Thyroid gland (tissue), 4 donors: ENCODE measurements around the gene PRKAR2B. TPM values are rescaled to one million over a fixed set of nuclear protein-coding genes. Genes with fewer than 3 reads are reported as not detected.
"Not testable (repeated sequence)": the region's sequence is repeated elsewhere in the genome, so short reads cannot be mapped to it uniquely, and the experiment has no call there.

Experiments
- DNase-seq, 2 donors: peaks; one replicate each; pipeline ENCODE4 v3.0.0-alpha.2; 2019
- H3K27ac ChIP-seq, 3 donors: fragments of 200-600 bp; sonication (generic); 1 replicate in 2 of 3; 2 replicates in 1 of 3; pipeline ENCODE4 v1.5.1; 2016 to 2019; ENCODE audit warnings: mild to moderate bottlenecking in 1 of 3, moderate library complexity in 1 of 3
- H3K27me3 ChIP-seq: fragments of 200-600 bp; sonication (generic); one replicate; pipeline ENCODE4 v1.5.1; 2019
- H3K36me3 ChIP-seq, 2 donors: fragments of 200-600 bp; sonication (generic); one replicate each; pipeline ENCODE4 v1.5.1; 2016 to 2019
- H3K4me1 ChIP-seq, 2 donors: fragments of 200-600 bp; sonication (generic); one replicate each; pipeline ENCODE4 v1.5.1; 2017 to 2019
- H3K4me3 ChIP-seq, 3 donors: fragments of 200-600 bp; sonication (generic); replicated peaks in 1 of 3; 1 replicate in 2 of 3; 2 replicates in 1 of 3; pipeline ENCODE4 v1.5.1; 2016; ENCODE audit warnings: mild to moderate bottlenecking in 1 of 3
- H3K9me3 ChIP-seq: fragments of 200-600 bp; sonication (generic); one replicate; pipeline ENCODE4 v1.5.1; 2017
- CTCF ChIP-seq, 6 experiments: fragments of 200-600 bp in 3 of 6; fragments of 450-650 bp in 3 of 6; sonication (generic) in 3 of 6; IDR thresholded peaks; one replicate each; pipeline ENCODE4 v1.5.1; 2016 to 2019; ENCODE audit warnings: antibody characterized with exemption in 6 of 6, mild to moderate bottlenecking in 2 of 6, inconsistent platforms in 1 of 6, moderate library complexity in 1 of 6
- POLR2A ChIP-seq, 2 donors: fragments of 450-650 bp; IDR thresholded peaks; one replicate each; pipeline ENCODE4 v1.6.1; 2017; ENCODE audit warnings: antibody characterized with exemption in 2 of 2, mild to moderate bottlenecking in 2 of 2, moderate library complexity in 1 of 2
- WGBS, 2 donors: methylation state at CpG; one replicate each; pipeline ENCODE4 v1.1.5; 2017; 5-methylcytosine and 5-hydroxymethylcytosine counted together
- intact Hi-C: fragments of 100-400 bp; cut with DNase I; formaldehyde crosslinking; loops from one replicate; pipeline ENCODE4 v1.15.1; 2023
- total RNA-seq, 4 donors: library from RNA; depleted of rRNA; stranded (reverse); fragments of >200 nt; gene quantifications; one replicate each; pipeline ENCODE4 v1.2.3, GENCODE V29; 2016

PRKAR2B gene
- total RNA-seq, 4 donors from 2014 or later, result 5.1 to 9.0 (median 6.5) TPM

GRCh38 chr7:107039199-107039900 lies 5.2 kb upstream of the PRKAR2B start:
- Histone ChIP-seq H3K4me1 (no peaks in the 10 kb centered on the region), H3K36me3 (no peaks in the 10 kb centered on the region), H3K27me3 (no peaks in the 10 kb centered on the region), H3K9me3 (no peaks in the 10 kb centered on the region), H3K27ac (no peak overlapping the region), H3K4me3 (no peak overlapping the region)
- WGBS, 2 donors, result 84 to 93% methylated on average over 2 of the region's 2 CpGs
- TF ChIP-seq CTCF (IDR thresholded peaks at IDR 0.05) (no peak), POLR2A (IDR thresholded peaks at IDR 0.05) (no peak)
- no peak for DNase-seq
- intact Hi-C loops, result no loop called here

- intact Hi-C loops, result no loop called here
Measured at GRCh38 chr7:107041097-107041496, 3.4 kb upstream of the PRKAR2B start.

GRCh38 chr7:107041764-107042163 lies 2.7 kb upstream of the PRKAR2B start:
- H3K4me3 ChIP-seq, H3K27me3 ChIP-seq, DNase-seq, H3K36me3 ChIP-seq, H3K27ac ChIP-seq, intact Hi-C loops, H3K4me1 ChIP-seq, H3K9me3 ChIP-seq: not testable (repeated sequence)
- 89 to 96% methylated on average over 4 of the region's 4 CpGs for WGBS, 2 donors

More at GRCh38 chr7:107041097-107041496, 3.4 kb upstream of the PRKAR2B start:
- TF ChIP-seq CTCF (IDR thresholded peaks at IDR 0.05), result no peak
- TF ChIP-seq POLR2A (IDR thresholded peaks at IDR 0.05), result no peak
- H3K4me1 ChIP-seq, result peaks cover 0 to 7% of the 10 kb centered on the region in 2 donors
- H3K27me3 ChIP-seq, result no peaks in the 10 kb centered on the region
- H3K4me3 ChIP-seq, result no peak overlapping the region
- WGBS, 2 donors, result 91 to 98% methylated on average over 2 of the region's 2 CpGs
- no peaks in the 10 kb centered on the region for H3K9me3 ChIP-seq
- no peak for DNase-seq
- H3K36me3 ChIP-seq, result no peaks in the 10 kb centered on the region
- H3K27ac ChIP-seq, result no peak overlapping the region

- intact Hi-C loops, result not testable (repeated sequence)
Measured at GRCh38 chr7:107042326-107042910, 2.1 kb upstream of the PRKAR2B start.

GRCh38 chr7:107043491-107043890 lies 1.0 kb upstream of the PRKAR2B start:
- intact Hi-C loops, result no loop called here
- Histone ChIP-seq H3K9me3 (no peaks in the 10 kb centered on the region), H3K4me3 (no peak overlapping the region), H3K4me1 (peaks cover 0 to 7% of the 10 kb centered on the region in 2 donors), H3K27me3 (no peaks in the 10 kb centered on the region), H3K36me3 (no peaks in the 10 kb centered on the region), H3K27ac (no peak overlapping the region)
- no peak for DNase-seq
- WGBS, 2 donors, result 74 to 77% methylated on average over 4 of the region's 4 CpGs
- TF ChIP-seq POLR2A (IDR thresholded peaks at IDR 0.05) (no peak), CTCF (IDR thresholded peaks at IDR 0.05) (no peak)

More at GRCh38 chr7:107042326-107042910, 2.1 kb upstream of the PRKAR2B start:
- not testable (repeated sequence) for H3K9me3 ChIP-seq, H3K36me3 ChIP-seq, H3K27me3 ChIP-seq, H3K4me3 ChIP-seq, DNase-seq, H3K4me1 ChIP-seq, H3K27ac ChIP-seq
- WGBS, 2 donors, result 98% methylated on average over 24 to 30 of the region's 43 CpGs

- no peak for TF ChIP-seq CTCF (IDR thresholded peaks at IDR 0.05)
- H3K4me1 ChIP-seq, result peaks cover 0 to 7% of the 10 kb centered on the region in 2 donors
- peak overlapping the region in 2 of 3 donors; percentile 42 to 51 for H3K4me3 ChIP-seq
- 42 to 49% methylated on average over 6 of the region's 6 CpGs for WGBS, 2 donors
- no peaks in the 10 kb centered on the region for H3K9me3 ChIP-seq
- intact Hi-C loops, result no loop called here
- H3K36me3 ChIP-seq, result no peaks in the 10 kb centered on the region
- no peak for DNase-seq
- peak overlapping the region; percentile 59 to 70 (median 65) for H3K27ac ChIP-seq
- H3K27me3 ChIP-seq, result no peaks in the 10 kb centered on the region
Measured at GRCh38 chr7:107043921-107044346, 571 bp upstream of the PRKAR2B start.
